Upper lobe of right lung (tissue), 1 donor: Measurements from ENCODE around the gene GLDN. TPM values are rescaled to one million over a fixed set of nuclear protein-coding genes. Genes with fewer than 3 reads are reported as not detected.

Experiments used
- ATAC-seq: fragments of 200-7000 bp; cut with Tn5 transposase; one replicate; pipeline ENCODE4 v1.9.1; 2020; ENCODE audit warnings: mild to moderate bottlenecking, moderate library complexity
- DNase-seq: peaks from one replicate; pipeline ENCODE4 v3.0.0-alpha.2; 2020
- H3K27ac ChIP-seq: fragments of 200-600 bp; one replicate; pipeline ENCODE4 v1.8.0; 2022
- H3K27me3 ChIP-seq: fragments of 200-600 bp; one replicate; pipeline ENCODE4 v1.8.0; 2022; ENCODE audit warnings: mild to moderate bottlenecking
- H3K36me3 ChIP-seq: fragments of 200-600 bp; one replicate; pipeline ENCODE4 v1.8.0; 2022
- H3K4me1 ChIP-seq: fragments of 200-600 bp; one replicate; pipeline ENCODE4 v1.8.0; 2022
- H3K4me3 ChIP-seq: fragments of 200-600 bp; one replicate; pipeline ENCODE4 v1.8.0; 2022; ENCODE audit warnings: mild to moderate bottlenecking
- H3K9me3 ChIP-seq: fragments of 200-600 bp; one replicate; pipeline ENCODE4 v1.8.0; 2022
- CTCF ChIP-seq: fragments of 200-600 bp; IDR thresholded peaks from one replicate; pipeline ENCODE4 v1.8.0; 2022; ENCODE audit warnings: antibody characterized with exemption
- intact Hi-C: fragments of 100-400 bp; cut with DNase I; formaldehyde crosslinking; loops from one replicate; pipeline ENCODE4 v1.11.0; 2022
- total RNA-seq: library from RNA; stranded (reverse); fragmentation: NEBNext Ultra II Directional; extraction: Animal tissue kit (Norgen Biotek cat#: 25700); gene quantifications from one replicate; pipeline ENCODE4 v1.2.1, GENCODE V29; 2021
- donor health status: DM: no; HTN: yes; CAD: no; lungs with severe emphysema.

The GLDN gene
- total RNA-seq, 1 donor from 2014 or later, result 21.8 TPM

GRCh38 chr15:51382787-51383186 lies 41.3 kb downstream of the GLDN start:
- Histone ChIP-seq H3K9me3 (no peaks in the 10 kb centered on the region), H3K4me1 (no peaks in the 10 kb centered on the region), H3K36me3 (no peaks in the 10 kb centered on the region), H3K4me3 (no peak overlapping the region), H3K27me3 (no peaks in the 10 kb centered on the region), H3K27ac (no peak overlapping the region)
- TF ChIP-seq CTCF, result peak; percentile 38
- intact Hi-C loops, result loop anchor here (10.0 kb wide), 2 partner anchors 128 to 218 kb away; no protein-coding TSS in a partner anchor
- ATAC-seq, result no peak
- no peak for DNase-seq

GRCh38 chr15:51386029-51386428 lies 44.6 kb downstream of the GLDN start:
- Histone ChIP-seq H3K9me3 (no peaks in the 10 kb centered on the region), H3K4me3 (no peak overlapping the region), H3K36me3 (no peaks in the 10 kb centered on the region), H3K4me1 (no peaks in the 10 kb centered on the region), H3K27ac (no peak overlapping the region), H3K27me3 (no peaks in the 10 kb centered on the region)
- ATAC-seq (no peak), DNase-seq (no peak)
- intact Hi-C loops, result loop anchor here (10.0 kb wide), 2 partner anchors 131 to 221 kb away; no protein-coding TSS in a partner anchor
- no peak for TF ChIP-seq CTCF

GRCh38 chr15:51386486-51386885 lies 45.0 kb downstream of the GLDN start:
- no peaks in the 10 kb centered on the region for H3K9me3 ChIP-seq
- no peaks in the 10 kb centered on the region for H3K27me3 ChIP-seq
- DNase-seq (no peak), ATAC-seq (no peak)
- H3K36me3 ChIP-seq, result no peaks in the 10 kb centered on the region
- no peak for TF ChIP-seq CTCF
- intact Hi-C loops, result loop anchor here (10.0 kb wide), 2 partner anchors 132 to 222 kb away; no protein-coding TSS in a partner anchor
- H3K27ac ChIP-seq, result no peak overlapping the region
- no peaks in the 10 kb centered on the region for H3K4me1 ChIP-seq
- H3K4me3 ChIP-seq, result no peak overlapping the region

- DNase-seq (no peak), ATAC-seq (peak; percentile 19)
- Histone ChIP-seq H3K4me1 (no peaks in the 10 kb centered on the region), H3K4me3 (no peak overlapping the region), H3K27me3 (no peaks in the 10 kb centered on the region), H3K36me3 (no peaks in the 10 kb centered on the region), H3K27ac (no peak overlapping the region), H3K9me3 (no peaks in the 10 kb centered on the region)
- intact Hi-C loops, result loop anchor here (10.0 kb wide), 2 partner anchors 132 to 222 kb away; no protein-coding TSS in a partner anchor
- TF ChIP-seq CTCF, result no peak
These were observed 45.7 kb downstream of the GLDN start for GRCh38 chr15:51386960-51387698.

- Histone ChIP-seq H3K9me3 (no peaks in the 10 kb centered on the region), H3K27me3 (no peaks in the 10 kb centered on the region), H3K27ac (no peak overlapping the region), H3K4me1 (no peaks in the 10 kb centered on the region), H3K36me3 (no peaks in the 10 kb centered on the region), H3K4me3 (no peak overlapping the region)
- intact Hi-C loops, result loop anchor here (10.0 kb wide), 2 partner anchors 133 to 223 kb away; no protein-coding TSS in a partner anchor
- no peak for DNase-seq
- TF ChIP-seq CTCF, result no peak
- no peak for ATAC-seq
These were observed 46.2 kb downstream of the GLDN start for GRCh38 chr15:51387699-51388041.
